ENCODE measurements around the gene EEF1AKMT2.

DNA sequence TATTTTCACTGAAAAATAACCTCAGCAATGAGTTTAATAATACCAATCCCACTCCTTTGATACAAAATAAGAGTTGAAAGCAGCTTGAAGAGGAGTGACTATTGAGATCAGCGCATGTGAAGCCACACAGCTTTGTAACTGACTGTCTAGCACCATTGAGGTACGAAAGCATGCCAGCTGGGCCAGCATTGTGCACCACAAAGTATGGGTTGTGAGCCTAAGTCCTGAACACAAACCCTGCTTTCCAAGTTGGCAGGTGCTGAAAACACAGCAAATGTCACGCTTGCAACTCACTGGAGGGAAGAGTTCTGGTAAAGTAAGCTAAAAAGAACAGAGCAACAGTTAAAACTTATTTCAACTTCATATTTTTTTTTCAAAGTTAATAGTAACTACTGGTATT, 43.5 kb downstream of the EEF1AKMT2 start:
- TF ChIP-seq CEBPB (IDR thresholded peaks at IDR 0.05) (no peak), PHF8 (IDR thresholded peaks at IDR 0.05; ENCODE audit: borderline replicate concordance, low read depth) (no peak), CBX8 (IDR thresholded peaks at IDR 0.05) (no peak), RNF2 (IDR thresholded peaks at IDR 0.05; ENCODE audit: borderline replicate concordance, low read depth) (no peak), HDAC2 (IDR thresholded peaks at IDR 0.05) (no peak)
- TF ChIP-seq, protein P1, sequence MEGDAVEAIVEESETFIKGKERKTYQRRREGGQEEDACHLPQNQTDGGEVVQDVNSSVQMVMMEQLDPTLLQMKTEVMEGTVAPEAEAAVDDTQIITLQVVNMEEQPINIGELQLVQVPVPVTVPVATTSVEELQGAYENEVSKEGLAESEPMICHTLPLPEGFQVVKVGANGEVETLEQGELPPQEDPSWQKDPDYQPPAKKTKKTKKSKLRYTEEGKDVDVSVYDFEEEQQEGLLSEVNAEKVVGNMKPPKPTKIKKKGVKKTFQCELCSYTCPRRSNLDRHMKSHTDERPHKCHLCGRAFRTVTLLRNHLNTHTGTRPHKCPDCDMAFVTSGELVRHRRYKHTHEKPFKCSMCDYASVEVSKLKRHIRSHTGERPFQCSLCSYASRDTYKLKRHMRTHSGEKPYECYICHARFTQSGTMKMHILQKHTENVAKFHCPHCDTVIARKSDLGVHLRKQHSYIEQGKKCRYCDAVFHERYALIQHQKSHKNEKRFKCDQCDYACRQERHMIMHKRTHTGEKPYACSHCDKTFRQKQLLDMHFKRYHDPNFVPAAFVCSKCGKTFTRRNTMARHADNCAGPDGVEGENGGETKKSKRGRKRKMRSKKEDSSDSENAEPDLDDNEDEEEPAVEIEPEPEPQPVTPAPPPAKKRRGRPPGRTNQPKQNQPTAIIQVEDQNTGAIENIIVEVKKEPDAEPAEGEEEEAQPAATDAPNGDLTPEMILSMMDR (IDR thresholded peaks at IDR 0.05), result no peak
